ENCODE data around the gene GNAQ.
"Not testable (repeated sequence)": the region's sequence is repeated elsewhere in the genome, so short reads cannot be mapped to it uniquely, and the experiment has no call there.

GNAQ gene

DNA sequence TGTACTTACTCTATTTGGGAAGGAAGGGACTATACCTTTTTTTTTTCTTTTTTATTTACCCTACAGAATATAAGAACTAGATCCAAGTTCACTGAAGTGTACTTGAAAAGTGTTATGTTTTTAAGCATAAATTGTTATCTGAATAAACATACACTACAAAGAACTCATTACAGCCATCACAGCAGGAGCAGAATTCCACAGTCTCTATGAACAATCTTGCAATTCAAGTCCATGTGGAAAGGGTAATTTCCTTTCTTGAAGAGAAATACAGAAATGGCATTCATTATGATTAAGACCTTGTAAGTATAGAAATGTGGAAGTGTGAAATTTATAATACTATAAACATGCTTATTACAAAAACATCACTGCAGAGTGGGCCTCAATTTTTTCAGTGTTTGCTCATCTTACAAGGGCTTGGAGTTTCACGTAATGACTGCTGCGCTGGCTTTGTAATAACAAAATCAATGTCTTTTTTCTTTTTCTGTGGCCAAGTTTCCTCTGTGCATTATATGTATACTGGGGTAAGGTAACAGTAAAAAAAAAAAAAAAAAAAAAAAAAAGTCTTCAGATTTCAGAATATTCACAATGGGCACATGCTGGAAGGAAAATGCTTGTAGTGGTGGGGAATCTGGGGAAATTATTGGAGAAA, 306.4 kb downstream of the GNAQ start:
- DNase-seq: no peak

DNA sequence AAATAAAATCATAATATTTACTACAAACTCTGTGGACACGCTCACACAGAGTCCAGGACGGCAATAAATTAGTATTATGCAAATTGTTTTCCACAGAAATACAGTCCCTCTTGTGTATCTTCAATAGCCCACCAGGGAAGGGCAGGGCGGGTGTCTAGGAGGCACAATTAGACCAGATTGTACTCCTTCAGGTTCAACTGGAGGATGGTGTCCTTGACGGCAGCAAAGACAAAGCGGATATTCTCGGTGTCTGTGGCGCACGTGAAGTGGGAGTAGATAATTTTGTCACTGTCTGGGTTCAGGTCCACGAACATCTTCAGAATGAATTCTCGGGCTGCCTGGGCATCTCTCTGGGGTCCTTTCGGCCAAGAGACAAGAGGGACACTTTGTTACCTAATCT, 310.5 kb downstream of the GNAQ start:
- DNase-seq: not testable (repeated sequence)

DNA sequence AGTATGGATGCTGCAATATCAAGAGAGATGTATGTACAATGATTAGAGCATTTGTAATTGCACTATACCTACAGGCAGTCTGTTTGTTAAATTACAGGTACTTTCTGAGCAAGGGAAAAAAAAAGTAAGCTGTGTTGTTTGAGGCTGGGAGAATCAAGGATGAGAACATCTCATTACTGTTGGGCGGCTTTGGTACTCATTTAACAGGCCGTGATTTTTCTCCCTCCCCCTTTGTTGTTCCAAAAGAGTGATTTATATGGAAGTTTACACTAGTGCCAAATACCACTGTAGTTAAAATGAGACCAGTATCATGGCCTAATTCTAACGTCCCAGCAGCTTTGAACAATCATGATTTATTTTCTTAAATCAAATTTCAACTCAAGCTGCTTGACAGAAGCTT, 312.3 kb downstream of the GNAQ start:
- no peak for DNase-seq

DNA sequence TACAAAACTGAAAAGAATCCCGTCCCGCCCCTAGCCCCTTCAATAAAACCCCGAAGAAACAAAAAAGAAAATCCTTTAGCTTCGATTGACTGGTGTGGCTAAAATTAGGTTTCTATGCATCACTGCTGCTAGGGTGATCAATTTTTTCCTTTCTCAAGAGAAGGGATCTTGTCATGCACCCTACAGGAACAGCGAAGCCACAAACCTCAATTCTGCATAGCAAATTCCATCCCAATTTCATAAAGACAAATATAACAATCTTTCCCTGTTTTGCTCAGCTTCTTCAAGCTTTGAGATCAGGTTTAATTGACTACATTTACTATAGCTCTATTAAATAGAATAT, 313.3 kb downstream of the GNAQ start:
- not testable (repeated sequence) for DNase-seq

DNA sequence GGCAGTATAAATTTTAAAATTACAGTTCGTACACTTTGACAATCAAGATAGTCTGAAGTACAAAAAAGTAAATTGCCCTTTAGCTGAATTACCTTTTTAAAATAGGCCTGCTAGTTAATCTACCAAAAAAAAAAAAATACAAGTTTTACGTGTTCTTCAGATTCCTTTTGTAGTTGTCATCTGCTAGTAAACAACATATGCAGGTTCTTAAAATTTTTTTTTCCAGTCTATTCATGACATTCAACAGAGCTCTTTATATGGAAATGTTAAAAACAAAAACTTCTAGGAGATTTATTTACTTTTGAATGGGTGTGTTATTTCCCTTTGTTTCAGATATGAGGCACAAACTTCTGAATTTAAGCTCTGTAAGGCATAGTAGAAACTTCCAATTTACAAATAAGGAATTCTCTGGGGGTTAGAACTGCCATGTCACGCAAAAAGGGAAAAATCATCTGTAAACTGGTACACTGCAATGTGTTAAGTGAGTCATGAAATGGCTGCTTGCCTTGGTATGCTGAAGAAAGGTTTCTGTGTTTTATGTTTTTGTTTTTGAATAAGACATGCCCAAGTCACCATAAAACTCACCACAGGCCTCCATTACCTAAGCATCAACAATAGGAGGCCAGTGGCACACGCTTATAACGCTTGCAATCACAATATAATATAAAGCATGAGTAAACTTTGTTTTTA, 313.9 kb downstream of the GNAQ start:
- DNase-seq: peak; percentile 49

DNA sequence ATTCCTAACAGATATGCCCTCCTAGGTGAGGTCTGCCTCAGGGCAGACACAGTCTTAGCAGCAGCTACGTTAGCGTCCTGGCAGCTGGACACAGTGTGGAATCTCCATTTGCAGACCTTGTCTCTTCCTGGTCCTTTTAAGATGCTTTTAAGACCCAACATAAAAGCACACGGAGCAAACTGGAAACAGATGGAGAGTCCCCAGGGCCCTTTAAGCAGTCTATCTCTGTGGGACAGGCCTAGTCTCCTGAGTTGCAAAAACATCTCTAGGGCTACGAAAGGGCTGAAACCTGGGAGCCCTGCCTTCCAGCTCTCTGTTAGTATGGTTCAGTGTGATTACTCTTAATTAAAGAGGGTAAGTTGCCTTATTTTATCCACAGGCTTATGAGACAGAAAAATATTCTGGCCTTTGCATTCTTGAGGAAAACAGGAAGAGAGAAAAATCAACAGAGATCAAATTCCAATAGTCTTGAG, 317.5 kb downstream of the GNAQ start:
- DNase-seq: peak; percentile 1

DNA sequence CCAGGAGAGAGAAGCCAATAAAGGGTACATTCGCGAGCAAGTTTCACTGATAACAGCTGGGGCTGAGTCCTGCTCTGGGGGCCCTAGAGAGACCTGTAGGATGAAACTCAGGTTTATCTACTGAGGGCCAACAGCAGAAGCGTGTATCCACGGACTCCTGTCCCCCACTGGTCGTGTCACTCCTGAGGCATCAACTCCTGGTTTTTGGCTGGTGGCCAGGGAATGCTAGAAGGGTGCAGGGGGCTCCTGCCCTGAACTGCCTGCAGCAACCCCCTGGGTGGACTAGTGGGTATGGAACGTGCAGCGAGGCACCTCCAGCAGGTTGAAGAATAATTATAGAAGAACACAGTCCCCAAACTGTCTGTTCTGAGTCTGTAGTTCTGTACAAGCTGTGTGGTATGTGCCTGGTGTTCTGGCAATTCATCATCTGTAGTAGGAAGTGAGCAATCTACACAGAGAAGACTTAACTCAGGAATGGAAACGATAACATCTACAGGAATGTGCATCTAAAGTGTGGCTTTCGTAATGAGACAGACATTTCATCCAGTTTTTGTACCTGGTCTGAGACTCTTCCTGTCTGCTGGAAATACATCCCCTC, 319.0 kb downstream of the GNAQ start:
- DNase-seq: peak; percentile 17

DNA sequence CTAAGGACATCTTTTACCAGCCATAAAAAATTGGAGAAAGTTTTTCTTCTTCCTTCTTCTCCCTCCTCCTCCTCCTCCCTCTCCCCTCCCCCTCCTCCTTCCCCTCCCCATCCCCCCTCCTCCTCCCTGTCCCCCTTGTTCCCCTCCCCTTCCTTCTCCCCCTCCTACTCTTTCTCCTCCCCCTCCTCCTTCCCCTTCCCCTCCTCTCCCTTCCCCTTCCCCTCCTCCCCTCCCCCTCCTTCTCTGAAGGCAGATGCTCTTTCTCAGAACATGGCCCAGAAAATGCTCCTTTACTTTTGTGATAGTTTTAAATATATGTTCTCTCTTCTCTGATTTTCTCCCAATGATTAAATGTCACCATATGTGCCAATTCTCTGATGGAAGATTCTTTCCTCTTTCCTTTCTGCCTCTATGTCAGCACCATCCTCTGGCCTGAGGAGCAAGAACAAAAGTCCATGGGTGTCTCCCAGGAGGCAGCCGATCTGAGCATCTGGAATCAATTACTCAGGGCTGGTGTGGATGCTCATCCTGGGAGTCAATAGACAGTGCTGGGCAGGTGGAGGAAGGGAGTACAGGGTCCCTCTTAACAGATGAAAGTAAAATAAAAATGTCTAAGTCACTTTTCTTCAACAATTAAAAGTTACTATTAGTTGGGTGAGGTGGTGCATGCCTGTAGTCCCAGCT, 320.5 kb downstream of the GNAQ start:
- DNase-seq: no peak

DNA sequence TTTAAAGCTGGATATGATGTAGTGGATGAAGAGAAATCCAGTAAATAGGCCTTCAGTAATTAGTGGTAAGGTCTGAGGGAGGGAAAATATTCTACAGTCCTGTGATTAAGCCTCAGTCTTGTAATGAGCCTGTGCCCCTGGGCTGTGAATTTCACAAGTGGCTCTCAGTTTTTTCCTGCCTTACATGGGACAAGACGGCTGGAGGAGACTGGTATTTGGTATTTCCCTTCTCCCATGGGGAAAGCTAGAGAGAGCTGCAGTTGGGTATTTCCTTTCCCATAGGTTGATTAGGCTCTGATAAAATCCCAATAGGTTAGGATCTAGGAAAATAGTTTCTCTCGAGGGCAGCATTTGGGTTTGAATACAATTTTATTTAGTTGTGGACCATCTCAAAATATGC, 321.3 kb downstream of the GNAQ start:
- DNase-seq: no peak

DNA sequence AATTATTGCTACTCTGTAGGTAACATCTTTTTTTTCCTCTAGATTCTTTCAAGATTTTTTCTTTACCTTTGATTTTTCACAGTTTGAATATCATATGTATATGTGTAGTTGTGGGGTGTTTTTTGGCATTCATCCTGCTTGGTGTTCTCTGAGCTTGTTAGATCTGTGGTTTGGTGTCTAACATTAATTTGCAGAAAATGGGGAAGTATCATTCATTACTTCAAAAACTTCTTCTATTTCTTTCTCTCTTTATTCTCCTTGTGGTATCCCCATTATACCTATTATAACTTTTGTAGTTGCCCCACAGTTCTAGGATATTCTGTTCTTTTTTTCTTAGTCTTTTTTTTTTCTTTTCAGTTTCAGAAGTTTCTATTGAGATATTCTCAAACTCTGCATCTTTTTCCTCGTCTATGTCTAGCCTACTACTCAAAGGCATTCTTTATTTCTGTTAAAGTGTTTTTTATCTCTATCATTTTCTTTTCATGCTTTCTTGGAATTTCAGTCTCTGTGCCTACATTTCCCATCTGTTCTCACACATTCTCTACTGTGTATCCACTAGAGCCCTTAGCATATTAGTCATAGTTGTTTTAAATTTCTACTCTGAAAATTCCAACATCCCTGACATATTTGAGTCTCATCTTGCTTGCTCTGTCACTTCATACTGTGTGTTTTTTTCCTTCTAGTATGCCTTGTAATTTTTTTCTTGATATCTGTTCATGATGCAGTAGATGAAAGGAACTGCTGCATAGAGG, 323.4 kb downstream of the GNAQ start:
- no peak for DNase-seq

DNA sequence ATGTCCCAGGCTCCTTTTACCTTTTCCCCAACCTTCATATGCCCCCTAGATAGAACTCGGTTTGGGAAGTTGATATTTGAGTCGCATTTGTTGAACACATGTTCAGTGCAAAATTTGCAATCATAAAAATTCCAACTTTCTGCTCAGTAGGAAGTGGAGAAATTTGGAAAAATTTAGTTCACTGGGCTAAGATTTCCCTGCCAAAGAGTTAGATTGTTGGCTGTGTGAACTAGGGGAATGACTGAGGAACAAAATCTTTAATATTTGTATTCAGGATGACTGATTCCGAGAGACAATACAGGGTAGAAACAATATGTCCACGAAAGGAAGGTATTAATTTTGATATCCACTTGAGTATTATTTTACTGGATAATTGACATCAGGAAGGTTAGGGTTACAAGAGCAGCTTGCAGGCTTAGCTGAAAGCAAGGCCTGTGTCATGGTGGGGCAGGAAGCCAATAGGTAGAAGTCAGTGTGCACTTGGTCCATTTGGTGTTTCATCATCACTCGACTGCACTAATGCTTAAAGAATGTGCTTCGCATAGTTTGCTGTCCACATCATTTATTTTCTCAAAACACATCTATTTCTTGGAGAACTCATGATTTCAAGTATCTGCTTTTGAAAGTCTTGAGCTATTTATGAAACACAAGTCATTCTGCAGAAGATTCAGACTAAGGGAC, 324.1 kb downstream of the GNAQ start:
- DNase-seq: peak; percentile 72

DNA sequence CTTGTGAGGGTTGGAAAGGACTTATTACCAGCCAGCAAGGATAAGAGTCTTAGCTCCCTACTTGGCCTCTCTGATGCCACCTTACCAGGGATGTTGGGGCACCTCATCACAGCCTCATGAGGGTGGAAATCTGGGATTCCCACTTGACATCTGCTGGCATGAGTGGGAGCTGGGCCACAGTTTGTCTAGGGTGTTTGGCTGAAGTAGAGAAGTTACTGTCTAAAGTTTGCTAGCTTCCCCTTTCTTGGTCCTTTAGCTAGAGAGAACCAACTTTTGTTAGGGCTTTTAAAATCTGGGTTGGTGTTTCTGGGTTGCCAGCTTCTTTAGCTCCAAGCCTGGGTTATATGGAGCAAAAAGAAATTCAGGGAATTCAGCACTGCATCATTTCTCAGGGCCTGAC, 326.0 kb downstream of the GNAQ start:
- DNase-seq: no peak

DNA sequence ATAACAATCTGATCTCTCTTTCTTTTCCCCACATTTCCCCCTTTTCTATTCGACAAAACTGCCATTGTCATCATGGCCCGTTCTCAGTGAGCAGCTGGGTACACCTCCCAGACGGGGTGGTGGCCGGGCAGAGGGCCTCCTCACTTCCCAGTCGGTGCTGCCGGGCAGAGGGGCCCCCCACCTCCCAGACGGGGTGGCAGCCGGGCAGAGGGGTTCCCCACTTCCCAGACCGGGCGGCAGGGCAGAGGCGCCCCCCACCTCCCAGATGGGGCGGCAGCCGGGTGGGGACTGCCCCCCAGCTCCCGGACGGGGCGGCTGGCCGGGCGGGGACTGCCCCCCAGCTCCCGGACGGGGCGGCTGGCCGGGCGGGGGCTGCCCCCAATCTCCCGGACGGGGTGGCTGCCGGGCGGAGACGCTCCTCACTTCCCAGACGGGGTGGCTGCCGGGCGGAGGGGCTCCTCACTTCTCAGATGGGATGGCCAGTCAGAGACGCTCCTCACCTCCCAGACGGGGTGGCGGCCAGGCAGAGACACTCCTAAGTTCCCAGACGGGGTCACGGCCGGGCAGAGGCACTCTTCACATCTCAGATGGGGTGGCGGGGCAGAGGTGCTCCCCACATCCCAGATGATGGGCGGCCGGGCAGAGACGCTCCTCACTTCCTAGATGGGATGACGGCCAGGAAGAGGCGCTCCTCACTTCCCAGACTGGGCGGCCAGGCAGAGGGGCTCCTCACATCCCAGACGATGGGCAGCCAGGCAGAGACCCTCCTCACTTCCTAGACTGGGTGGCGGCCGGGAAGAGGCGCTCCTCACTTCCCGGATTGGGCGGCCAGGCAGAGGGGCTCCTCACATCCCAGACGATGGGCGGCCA, 328.9 kb downstream of the GNAQ start:
- DNase-seq: not testable (repeated sequence)

DNA sequence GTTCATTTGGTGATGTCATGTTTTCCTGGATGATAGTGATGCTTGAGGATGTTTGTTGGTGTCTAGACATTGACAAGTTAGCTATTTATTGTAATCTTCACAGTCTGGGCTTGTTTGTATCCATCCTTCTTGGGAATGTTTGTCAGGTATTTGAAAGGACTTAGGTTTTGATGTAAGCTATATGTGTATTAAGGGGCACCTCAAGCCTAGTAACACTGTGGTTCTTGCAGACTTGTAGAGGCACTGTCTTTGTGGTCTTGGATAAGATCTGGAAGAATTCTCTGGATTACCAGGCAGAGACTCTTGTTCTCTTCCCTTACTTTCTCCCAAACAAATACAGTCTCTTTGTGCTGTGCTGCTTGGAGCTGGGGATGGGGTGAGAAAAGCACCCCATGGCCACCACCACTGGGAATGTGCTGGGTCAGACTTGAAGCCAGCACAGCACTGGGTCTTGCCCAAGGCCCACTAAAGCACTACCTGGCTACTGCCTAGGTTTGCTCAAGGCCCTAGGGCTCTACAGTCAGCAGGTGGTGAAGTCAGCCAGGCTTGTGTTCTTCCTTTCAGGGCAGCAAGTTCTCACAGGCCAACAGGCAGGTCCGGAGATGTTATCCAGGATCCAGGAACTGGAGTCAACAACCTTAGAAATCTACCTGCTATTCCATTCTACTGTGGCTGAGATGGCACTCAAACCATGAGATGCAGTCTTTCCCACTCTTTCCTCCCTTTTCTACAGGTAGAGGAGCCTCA, 334.2 kb downstream of the GNAQ start:
- DNase-seq: no peak

DNA sequence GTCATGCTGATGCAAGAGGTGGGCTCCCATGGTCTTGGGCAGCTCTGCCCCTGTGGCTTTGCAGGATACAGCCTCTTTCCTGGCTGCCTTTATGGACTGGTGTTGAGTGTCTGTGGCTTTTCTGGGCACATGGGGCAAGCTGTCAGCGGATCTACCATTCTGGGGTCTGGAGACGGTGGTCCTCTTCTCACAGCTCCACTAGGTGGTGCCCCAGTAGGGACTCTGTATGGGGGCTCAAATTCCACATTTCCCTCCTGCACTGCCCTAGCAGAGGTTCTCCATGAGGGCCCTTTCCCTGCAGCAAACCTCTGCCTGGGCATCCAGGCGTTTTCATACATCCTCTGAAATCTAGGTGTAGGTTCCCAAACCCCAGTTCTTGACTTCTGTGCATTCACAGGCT, 340.9 kb downstream of the GNAQ start:
- DNase-seq: not testable (repeated sequence)

DNA sequence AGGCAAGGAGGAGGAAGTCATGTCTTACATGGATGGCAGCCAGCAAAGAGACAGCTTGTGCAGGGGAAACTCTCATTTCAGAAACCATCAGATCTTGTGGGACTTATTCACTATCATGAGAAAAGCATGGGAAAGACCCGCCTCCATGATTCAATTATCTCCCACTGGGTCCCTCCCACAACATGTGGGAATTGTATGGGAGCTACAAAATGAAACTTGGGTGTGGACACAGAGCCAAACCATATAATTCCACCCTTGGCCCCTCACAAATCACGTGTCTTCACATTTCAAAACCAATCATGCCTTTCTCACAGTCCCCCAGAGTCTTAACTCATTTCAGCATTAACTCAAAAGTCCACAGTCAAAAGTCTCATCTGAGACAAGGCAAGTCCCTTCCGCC, 341.5 kb downstream of the GNAQ start:
- DNase-seq: not testable (repeated sequence)

DNA sequence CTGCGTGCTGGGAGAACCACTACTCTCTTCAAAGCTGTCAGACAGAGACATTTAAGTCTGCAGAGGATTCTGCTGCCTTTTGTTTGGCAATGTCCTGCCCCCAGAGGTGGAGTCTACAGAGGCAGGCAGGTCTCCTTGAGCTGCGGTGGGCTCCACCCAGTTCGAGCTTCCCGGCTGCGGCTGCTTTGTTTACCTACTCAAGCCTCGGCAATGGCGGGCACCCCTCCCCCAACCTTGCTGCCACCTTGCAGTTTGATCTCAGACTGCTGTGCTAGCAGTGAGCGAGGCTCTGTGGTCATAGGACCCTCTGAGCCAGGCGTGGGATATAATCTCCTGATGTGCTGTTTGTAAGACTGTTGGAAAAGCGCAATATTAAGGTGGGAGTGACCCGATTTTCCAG, 343.9 kb downstream of the GNAQ start:
- DNase-seq: not testable (repeated sequence)

DNA sequence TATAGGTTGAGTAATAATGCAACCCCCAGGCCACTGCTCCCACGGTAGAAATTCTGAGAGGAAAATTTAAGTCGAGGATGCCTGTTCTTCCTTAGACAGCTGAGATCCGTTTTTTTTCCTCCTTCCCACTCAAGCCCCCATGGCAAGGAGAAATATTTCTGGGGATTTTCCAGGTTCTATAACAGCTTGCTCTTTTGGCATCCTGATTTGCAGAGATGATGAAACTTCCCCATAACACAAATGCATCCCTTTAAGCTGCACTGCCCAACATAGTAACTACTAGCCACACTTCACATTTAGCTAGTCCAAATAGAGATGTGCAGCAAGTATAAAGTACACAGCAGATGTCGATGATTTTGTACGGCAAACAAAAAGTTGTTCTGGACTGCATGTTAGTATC, 351.0 kb downstream of the GNAQ start:
- no peak for DNase-seq

DNA sequence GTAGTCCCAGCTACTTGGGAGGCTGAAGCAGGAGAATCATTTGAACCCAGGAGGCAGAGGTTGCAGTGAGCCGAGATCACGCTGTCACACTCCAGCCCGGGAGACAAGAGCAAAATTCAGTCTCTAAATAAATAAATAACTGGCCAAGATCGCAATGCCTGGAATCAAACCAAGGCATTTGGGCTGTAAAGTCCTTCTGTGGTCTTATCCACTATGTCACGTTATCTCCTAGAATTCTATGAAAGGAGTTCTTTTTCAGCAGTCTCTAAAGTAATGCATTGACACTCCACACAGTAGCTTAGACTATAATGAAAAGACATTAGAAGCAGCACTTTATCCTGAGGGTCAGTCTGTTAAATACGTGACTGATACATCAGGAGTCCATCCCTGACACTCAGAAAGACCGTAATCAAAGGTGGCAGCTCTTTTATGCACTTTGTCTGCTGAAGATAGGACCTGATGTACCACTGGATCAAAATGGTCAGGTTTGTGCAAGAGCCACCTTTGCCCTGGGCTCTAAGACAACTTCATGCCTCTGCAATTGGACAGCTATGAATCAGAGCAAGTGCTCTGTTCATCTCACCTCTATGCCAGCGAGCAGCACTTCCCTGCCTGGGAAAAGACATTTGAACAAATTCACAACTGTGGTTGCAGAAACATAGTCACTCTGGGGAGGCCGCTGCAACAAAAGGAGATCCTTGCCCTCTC, 351.8 kb downstream of the GNAQ start:
- DNase-seq: no peak

DNA sequence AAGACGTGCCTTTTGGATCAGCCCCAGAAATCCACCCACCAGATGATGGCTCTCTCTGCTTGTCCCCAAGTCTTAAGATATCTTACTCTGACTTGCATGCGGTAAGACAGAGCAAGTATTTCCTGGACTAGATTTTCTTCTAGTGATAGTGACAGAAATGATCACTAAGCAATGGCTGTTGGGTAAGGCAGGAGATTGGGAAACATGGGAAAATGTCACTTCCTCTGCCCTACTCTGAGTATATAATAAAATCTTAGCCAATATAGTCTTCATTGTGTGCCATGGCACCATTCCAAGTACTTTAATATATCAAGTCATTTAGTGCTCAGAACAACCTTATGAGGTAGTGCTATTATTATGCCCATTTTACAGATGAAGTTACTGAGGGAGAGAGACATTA, 352.5 kb downstream of the GNAQ start:
- no peak for DNase-seq
